ENCODE results near the gene ZNF276.

GRCh38 chr16:89786474-89787364 lies 65.4 kb downstream of the ZNF276 start:
- TF ChIP-seq POLR2A (IDR thresholded peaks at IDR 0.05; ENCODE audit: low read depth, low read length) = no peak
- no peak for TF ChIP-seq TAF1 (IDR thresholded peaks at IDR 0.05; ENCODE audit: low read depth, low read length)
- TF ChIP-seq POLR2AphosphoS5 (IDR thresholded peaks at IDR 0.05; ENCODE audit: low read depth, low read length) = no peak
